Stomach (tissue), 4 donors: Measurements from ENCODE around the gene DLK2.

ENCODE experiments used
- CTCF ChIP-seq, 7 experiments: fragments of 450-650 bp in 4 of 7; fragments of 200-600 bp in 3 of 7; sonication (generic) in 3 of 7; IDR thresholded peaks; one replicate each; pipeline ENCODE4 v1.5.1; 2016 to 2019; ENCODE audit warnings: antibody characterized with exemption in 7 of 7, control low read depth in 2 of 7, mild to moderate bottlenecking in 1 of 7
- POLR2A ChIP-seq, 4 donors: fragments of 450-650 bp; IDR thresholded peaks; one replicate each; pipeline ENCODE4 v1.6.1; 2016; ENCODE audit warnings: antibody characterized with exemption in 4 of 4, control low read depth in 2 of 4, mild to moderate bottlenecking in 1 of 4, moderate library complexity in 1 of 4
- POLR2AphosphoS5 ChIP-seq, 3 donors: sonication (generic); formaldehyde crosslinking; IDR thresholded peaks; one replicate each; pipeline ENCODE4 v1.6.1; 2016; ENCODE audit warnings: antibody characterized with exemption in 3 of 3

DNA sequence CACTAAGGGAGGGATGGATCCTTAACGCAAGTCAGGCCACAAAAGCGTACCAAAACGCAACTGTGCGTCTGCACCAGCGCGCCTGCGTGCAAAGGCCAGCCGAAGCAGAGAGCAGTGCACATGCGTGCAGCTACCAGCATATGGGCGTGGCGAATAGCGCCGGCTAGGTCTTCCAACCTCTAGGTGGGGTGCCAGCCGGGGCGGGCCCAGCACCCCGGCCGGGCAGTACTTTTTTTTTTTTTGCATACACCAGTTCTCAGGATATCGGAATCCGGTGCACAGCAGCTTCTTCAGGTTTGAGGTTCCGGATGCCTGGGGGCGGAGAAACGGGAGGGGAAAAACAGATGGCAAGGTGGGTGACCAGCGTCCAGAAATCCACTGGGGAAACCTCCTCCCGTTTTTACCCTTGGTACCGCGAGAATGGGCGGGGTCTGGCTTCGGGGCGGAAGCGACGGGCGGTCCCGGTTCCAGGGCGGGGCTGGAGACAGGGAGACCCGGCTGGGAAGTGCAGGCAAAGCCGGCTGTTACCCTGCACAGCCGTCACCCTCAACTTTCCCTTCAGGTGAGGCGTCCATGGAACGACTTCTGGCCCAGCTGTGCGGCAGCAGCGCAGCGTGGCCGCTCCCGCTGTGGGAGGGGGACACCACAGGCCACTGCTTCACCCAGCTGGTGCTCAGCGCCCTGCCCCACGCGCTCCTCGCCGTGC, 27.8 kb downstream of the DLK2 start, which contains the start of gene ABCC10:
- TF ChIP-seq POLR2AphosphoS5 (IDR thresholded peaks at IDR 0.05) (peak; percentile 76 to 87 (median 84)), CTCF (IDR thresholded peaks at IDR 0.05) (peak in 5 of 7 experiments; percentile 11 to 49 (median 39)), POLR2A (IDR thresholded peaks at IDR 0.05) (peak in 2 of 4 donors; percentile 54 to 66)
